AG08395 (cell line): ENCODE measurements around the gene IREB2.

ENCODE experiments used
- DNase-seq: peaks from one replicate; pipeline ENCODE4 v3.0.0; 2012; ENCODE audit warnings: mixed read lengths, low spot score

IREB2 gene

DNA sequence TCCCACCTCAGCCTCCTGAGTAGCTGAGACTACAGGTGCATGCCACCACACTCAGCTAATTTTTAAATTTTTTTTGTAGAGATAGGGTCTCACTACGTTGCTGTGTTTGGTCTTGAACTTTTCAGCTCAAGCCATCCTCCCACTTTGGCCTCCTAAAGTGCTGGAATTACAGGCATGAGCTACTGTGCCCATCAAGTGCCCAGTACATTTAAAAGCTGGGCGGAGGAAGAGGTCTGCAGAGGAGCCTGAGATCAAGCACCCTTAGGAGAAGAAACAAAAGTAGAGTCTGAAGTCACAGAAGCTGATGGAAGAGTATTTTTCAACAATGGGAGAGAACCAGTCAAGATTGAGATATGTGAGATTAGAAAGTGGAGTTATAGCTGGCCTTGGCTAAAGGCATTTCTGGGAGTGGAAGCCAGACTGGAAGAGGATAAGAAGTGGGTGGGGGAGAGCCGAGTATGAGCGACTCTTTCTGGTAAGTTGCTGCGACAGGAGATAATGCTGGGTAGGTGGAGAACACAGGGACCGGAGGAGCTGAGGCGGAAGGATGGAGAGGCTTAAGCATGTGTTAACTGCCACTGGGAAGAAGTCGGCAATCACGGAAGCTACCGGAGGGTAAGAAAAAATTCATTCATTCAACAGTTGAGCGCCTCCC lies 782 bp upstream of the IREB2 start:
- DNase-seq = peak; percentile 23

DNA sequence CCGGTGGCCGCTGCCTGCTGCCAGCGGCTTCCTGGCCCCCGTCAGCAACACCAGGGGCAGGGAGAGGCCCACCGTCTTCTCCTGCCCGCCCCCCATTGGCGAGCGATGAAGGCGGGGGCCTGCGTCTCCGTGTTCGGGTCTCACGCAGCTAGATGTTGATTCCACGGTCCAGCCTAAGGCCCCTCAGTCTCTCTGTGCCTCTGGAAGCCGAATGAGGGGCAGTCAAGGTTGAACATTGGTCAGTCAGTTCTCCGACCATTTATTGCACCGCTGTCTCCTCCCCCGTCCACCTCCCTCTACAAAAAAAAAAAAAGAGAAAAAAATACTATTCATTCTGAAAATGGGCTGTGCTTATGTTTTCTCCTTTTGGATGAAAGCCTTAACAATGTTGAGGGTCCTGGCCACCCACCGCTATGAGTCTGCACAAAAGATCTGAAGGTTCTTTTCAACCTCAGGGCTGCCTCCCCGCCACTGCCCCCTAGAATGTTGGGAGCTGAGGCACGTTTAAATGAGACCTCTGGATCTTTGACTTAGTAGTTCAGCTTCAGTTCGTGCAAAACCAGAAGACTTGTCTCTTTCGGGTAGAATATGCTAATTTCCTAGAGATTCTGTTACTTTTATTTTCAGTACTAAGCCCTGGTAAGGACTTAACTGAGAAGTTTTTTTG lies 736 bp downstream of the IREB2 start:
- DNase-seq = peak; percentile 26

GRCh38 chr15:78440375-78441373 lies 2.7 kb downstream of the IREB2 start:
- no peak for DNase-seq

DNA sequence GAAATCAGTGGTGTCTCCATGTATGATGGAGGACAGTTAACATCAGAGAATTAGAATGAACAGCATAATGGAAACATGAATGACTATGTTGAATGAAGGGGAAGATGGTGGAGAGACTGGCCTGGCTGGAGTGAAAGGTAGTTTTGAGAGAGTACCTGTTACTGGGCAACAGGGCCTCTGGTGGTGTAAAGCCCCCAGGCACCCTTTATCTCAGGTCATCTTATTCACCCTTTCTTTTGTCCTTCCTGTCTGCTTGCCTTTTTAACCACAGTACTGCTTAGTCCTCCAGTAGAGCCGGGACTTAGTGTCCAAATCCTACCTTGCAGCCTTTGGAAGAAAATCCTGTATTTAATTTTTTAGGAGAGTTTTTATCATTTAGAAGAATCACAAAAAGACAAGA lies 6.2 kb downstream of the IREB2 start:
- no peak for DNase-seq

- no peak for DNase-seq
Observed at GRCh38 chr15:78445875-78446274, 7.9 kb downstream of the IREB2 start.

DNA sequence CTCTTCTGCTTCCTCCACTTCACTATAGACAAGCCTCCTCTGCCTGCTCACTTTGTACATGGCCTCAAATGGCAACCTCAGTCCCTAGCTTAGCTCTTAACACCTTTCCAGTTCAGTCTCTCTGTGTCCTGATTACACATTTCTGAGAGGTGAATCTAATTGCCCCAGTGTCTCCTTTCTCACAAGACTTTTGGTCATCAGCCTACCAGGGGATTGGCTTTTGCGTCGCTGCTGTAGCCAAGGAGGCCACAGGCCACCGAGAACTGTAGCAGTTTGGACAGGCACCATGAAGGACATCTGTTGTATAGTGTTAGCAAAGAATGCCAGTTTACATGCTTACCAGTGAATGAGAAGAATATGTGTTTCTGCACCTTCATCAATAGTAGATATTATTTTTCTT lies 8.5 kb downstream of the IREB2 start:
- DNase-seq = no peak

DNA sequence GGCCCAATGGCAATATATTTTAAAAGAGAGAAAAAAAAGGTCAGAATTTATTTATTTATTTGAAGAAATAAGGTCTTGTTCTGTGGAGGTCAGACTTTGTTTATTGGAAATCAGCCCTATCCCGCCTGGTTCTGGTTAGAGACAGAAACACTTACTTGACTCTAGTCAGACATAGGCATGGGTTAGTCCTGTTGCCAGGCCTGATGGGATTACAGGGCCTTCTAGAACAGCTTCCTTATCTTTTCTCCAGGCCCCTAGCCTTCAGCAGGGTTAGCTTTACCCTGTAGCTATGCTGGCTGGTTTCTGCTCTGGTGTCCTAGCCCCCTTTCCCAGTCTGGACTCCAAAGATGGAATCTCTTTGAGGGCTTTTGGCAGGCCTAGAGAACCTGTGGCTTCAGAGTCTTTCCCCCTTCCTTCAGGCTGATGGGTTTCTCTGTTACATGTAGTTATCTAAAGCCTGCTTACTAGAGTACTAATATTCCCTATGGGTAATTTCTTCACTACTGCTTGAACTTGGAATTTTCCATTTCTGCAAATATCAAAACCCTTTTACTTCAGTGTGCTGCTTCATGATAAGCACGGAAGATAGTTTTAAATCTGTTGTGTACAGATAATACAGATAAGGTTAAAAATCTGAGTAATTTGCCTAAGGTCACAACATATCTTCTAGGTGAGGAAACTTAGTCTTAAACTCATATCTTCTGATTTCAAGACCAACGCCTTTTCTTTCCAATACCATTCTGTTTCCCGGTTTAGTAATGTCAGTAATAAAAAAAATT lies 10.6 kb downstream of the IREB2 start:
- DNase-seq = no peak

GRCh38 chr15:78449220-78449999 lies 11.4 kb downstream of the IREB2 start:
- no peak for DNase-seq

DNA sequence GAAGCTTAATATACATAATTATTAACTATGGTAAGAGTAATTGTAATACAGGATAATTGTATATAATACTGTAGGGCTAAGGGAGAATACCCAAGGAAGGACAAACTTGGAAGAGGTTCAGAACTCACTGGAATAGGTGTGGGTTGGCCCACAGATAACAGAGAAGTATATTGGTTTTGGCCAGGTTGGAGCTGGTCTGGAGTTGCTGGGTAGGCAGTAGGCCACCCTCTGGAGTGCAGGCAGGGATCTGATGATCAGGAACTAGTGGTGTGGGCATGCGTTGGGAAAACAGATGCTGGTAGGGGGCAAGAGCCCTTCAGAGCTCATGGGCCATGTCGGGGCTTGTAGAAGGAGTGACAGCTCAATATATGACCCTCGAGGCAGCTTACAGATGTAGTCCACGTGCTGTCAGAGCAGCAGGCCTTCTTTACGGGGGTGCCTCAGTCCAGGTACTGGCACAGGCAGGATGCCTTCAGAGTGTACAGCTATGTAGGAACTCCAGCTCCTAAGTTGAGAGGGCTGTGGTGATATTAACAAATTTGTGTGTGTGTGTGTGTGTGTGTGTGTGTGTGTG lies 12.4 kb downstream of the IREB2 start:
- no peak for DNase-seq

DNA sequence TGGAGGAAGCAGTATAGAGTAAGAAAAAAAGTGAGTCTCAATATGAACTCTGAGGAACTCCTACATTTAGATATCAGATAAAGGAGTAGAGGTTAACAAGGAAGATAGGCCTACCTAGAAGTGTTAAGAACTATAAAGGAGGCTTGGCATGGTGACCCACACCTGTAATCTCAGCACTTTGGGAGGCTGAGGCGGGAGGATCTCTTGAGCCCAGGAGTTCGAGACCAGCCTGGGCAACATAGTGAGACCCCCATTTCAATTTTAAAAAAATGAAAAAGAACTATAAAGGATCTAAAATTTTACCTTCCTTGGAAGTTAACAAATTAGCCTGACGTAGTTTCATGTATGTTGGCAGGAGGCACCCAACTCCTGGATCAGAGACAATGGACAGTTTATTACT lies 14.5 kb downstream of the IREB2 start:
- DNase-seq = no peak

GRCh38 chr15:78453447-78453846 lies 15.4 kb downstream of the IREB2 start:
- DNase-seq = no peak

DNA sequence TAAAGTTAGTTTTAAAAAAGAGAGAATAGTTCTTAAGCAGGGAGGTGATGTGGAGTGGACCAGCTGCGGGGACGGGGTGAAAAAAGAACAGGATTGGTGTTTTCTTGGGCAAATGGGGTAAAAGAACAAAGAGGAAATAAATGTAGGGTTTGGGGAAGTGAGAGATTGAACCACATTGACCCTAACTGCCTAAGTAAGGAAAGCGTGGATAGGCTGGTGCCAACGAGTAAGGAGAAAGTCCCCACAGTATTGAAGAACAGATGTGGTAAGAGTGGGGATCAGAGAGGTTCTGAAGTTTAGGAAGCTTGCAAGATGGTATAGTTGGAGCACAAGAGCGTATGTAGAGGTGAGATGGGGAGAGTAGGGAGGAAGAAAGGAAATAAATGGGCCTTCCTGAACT lies 17.0 kb downstream of the IREB2 start:
- no peak for DNase-seq

- peak; percentile 3 for DNase-seq
Observed at GRCh38 chr15:78455749-78456148, 17.7 kb downstream of the IREB2 start.

- DNase-seq = no peak
Observed at GRCh38 chr15:78456426-78456825, 18.4 kb downstream of the IREB2 start.

- peak; percentile 77 for DNase-seq
Observed at GRCh38 chr15:78457101-78457500, 19.1 kb downstream of the IREB2 start.

GRCh38 chr15:78460737-78461136 lies 22.7 kb downstream of the IREB2 start:
- no peak for DNase-seq

DNA sequence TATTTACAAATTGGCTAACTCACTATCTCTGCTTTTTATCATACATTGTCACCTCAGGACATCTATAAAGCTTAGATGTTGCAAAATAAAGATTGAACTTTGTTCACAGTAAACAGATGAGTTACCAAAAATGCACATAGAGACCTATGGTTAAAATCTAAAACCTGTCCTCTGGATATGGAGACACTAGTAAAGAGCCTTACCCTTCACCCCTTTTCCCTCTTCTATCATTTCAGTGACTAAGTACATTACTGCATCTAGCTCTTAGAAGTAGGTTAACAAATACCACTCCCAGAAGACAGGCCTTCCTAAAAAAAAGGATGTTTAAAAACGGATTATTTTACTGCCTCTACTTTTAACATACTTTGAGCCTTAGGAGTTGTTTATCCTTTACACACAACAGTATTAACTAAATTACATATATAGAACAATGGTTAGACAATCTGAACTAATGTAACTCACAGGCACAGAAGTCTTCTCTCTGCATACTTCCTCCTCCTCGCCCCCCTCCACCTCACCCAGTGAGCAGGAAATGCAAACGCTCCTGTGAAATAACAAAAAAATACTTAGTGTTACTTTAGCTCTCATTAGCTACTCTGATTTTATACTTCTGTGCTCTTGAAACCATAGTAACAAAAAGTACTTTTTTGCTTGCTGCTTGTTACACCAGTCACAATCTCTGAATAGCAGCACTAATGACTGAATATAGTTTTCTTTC lies 23.3 kb downstream of the IREB2 start:
- DNase-seq = no peak

DNA sequence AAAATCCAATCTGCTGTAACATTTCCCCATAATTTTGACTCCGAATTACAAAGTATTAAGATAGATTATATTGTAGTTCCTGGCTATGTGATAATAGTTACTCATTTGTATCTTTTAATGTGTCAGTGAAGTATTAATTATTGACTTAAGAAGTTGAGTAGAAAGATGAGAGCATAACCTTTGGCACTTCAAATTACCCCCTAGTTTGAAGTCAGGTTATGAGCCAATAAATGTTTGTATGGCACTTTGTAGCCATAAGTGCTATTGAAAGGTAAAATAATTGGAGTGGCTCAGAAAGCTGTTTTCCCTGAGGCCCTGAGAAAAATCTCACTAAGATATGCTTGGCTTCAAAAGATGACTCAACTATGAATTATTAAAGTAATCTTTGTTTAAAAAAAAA lies 31.0 kb downstream of the IREB2 start:
- no peak for DNase-seq

DNA sequence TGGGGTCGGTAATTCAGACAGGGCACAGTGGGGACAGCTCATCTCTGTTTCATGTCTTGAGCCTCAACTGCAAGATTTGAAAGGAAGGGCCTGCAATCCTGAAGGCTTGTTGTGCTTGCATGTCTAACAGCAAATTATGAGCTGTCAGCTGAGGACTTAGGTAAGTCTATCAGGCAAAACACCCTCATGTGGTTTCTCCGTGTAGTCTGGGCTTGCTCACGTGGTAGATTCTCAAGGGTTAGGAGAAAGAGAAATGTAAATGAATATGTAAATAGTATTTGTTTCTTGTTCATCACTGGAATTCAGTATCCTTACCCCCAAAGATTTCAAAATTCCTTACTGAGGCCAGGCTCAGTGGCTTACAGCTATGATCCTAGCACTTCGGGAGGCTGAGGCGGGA lies 39.3 kb downstream of the IREB2 start:
- no peak for DNase-seq

- no peak for DNase-seq
Observed at GRCh38 chr15:78479650-78480049, 41.6 kb downstream of the IREB2 start.
